Measurements from ENCODE around the gene ZKSCAN5.

DNA sequence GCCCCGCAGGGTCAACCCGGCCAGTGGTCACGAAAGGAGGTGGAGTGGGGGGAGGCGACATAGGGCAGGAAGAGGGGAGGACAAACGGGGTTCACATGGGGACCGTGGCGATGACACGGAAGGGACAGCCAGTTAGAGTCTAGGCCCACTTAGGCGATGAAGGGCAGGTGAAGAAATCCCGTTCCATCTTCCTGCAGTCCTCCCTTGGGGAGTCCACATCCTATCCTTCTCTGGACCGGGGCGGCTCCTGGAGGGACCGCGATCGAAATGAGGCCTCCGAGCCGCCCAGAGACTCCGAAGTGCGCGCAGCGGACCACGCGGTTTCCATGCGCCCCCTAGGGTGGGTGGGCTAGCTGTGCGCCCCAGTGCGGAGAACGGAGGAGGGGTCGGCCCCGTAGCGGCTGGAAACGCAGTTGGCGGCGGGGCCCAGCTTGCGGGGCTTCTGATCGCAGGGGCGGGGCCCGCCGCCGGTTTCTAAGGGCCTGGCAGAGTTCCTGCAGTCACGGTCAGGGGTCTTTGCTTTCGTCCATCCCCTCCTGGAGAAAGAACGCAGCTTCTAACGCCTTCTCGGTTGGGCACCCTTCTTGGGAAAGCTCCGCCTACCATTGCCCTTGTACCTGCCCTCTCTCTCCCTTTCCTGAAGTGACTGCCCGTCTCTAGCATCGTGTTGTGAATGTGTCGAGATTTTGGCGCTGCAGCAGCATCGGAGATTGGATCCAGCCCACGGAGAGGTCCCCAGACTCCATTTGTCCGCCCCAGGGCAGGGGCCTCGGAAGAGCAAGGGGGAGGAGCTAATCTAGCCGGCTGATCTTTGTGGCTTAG lies 75.7 kb downstream of the ZKSCAN5 start:
- TF ChIP-seq POLR2A (IDR thresholded peaks at IDR 0.05) (no peak), POLR2AphosphoS5 (IDR thresholded peaks at IDR 0.05) (peak in 1 of 4 donors; percentile 25)
- TF ChIP-seq, protein P1, sequence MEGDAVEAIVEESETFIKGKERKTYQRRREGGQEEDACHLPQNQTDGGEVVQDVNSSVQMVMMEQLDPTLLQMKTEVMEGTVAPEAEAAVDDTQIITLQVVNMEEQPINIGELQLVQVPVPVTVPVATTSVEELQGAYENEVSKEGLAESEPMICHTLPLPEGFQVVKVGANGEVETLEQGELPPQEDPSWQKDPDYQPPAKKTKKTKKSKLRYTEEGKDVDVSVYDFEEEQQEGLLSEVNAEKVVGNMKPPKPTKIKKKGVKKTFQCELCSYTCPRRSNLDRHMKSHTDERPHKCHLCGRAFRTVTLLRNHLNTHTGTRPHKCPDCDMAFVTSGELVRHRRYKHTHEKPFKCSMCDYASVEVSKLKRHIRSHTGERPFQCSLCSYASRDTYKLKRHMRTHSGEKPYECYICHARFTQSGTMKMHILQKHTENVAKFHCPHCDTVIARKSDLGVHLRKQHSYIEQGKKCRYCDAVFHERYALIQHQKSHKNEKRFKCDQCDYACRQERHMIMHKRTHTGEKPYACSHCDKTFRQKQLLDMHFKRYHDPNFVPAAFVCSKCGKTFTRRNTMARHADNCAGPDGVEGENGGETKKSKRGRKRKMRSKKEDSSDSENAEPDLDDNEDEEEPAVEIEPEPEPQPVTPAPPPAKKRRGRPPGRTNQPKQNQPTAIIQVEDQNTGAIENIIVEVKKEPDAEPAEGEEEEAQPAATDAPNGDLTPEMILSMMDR (IDR thresholded peaks at IDR 0.05), result peak in 1 of 4 experiments; percentile 21
